ENCODE results near the gene TMEM72. TPM values are rescaled to one million over a fixed set of nuclear protein-coding genes. Genes with fewer than 3 reads are reported as not detected.

The TMEM72 gene
- total RNA-seq, 1 experiment from 2014 or later, result not detected

- Histone ChIP-seq H3K36me3 (ENCODE audit: control insufficient read depth, insufficient read depth, low read length) (no peaks in the 10 kb centered on the region), H3K4me3 (ENCODE audit: low read depth in 2 of 2, low read length in 2 of 2) (no peak overlapping the region; a peak in 1 of 4 replicates), H3K27me3 (ENCODE audit: control insufficient read depth, insufficient read depth, low read length) (no peaks in the 10 kb centered on the region), H3K4me1 (ENCODE audit: control insufficient read depth, insufficient read depth, low read length) (peaks cover 49% of the 10 kb centered on the region), H3K9me3 (ENCODE audit: control insufficient read depth, insufficient read depth, low read depth, low read length) (no peaks in the 10 kb centered on the region), H3K27ac (ENCODE audit: low read length) (no peak overlapping the region)
- intact Hi-C loops (cut with micrococcal nuclease; ENCODE audit: unreplicated experiment) (no loop called here), in situ Hi-C loops (cut with HindIII; ENCODE audit: low pct_unique_long_range_greater_than_20kb, low sequenced_read_pairs) (no loop called here)
- ATAC-seq, result no peak
- no TSS peak for BruUV-seq (replicated peaks)
- ChIA-PET CTCF (no interaction called here), POLR2A (no interaction called here)
- DNase-seq (ENCODE audit: low read depth, low spot score), result no peak
- TF ChIP-seq TCF7L2 (IDR thresholded peaks at IDR 0.05; ENCODE audit: low read depth, low read length) (no peak), CTCF (IDR thresholded peaks at IDR 0.05) (no peak), POLR2AphosphoS5 (IDR thresholded peaks at IDR 0.05; ENCODE audit: low read depth, low read length) (no peak), REST (IDR thresholded peaks at IDR 0.05; ENCODE audit: insufficient read depth in 1 of 2, low read depth in 2 of 2, low read length in 1 of 2) (no peak), SIN3A (IDR thresholded peaks at IDR 0.05; ENCODE audit: borderline replicate concordance, insufficient read depth, low read depth, low read length) (no peak)
These were observed 50.1 kb downstream of the TMEM72 start for GRCh38 chr10:44961230-44961571.

GRCh38 chr10:44961931-44962750, 51.0 kb downstream of the TMEM72 start:
- no peak for DNase-seq (ENCODE audit: low read depth, low spot score)
- no peaks in the 10 kb centered on the region for H3K9me3 ChIP-seq (ENCODE audit: control insufficient read depth, insufficient read depth, low read depth, low read length)
- H3K4me1 ChIP-seq (ENCODE audit: control insufficient read depth, insufficient read depth, low read length), result peaks cover 53% of the 10 kb centered on the region
- no peaks in the 10 kb centered on the region for H3K27me3 ChIP-seq (ENCODE audit: control insufficient read depth, insufficient read depth, low read length)
- in situ Hi-C loops (cut with HindIII; ENCODE audit: low pct_unique_long_range_greater_than_20kb, low sequenced_read_pairs) (no loop called here), intact Hi-C loops (cut with micrococcal nuclease; ENCODE audit: unreplicated experiment) (no loop called here)
- POLR2A ChIA-PET, result no interaction called here
- no peak overlapping the region; the same call in 1 of the 2 replicates for H3K27ac ChIP-seq (ENCODE audit: low read length)
- CTCF ChIA-PET, result interaction anchor here (0.7 to 1.3 kb wide), 2 partner anchors 14 to 847 kb away, joined by 6 to 10 read pairs; no protein-coding TSS in a partner anchor
- no peak overlapping the region for H3K4me3 ChIP-seq (ENCODE audit: low read depth in 2 of 2, low read length in 2 of 2)
- no TSS peak for BruUV-seq (replicated peaks)
- TF ChIP-seq TCF7L2 (IDR thresholded peaks at IDR 0.05; ENCODE audit: low read depth, low read length), result no peak
- TF ChIP-seq REST (IDR thresholded peaks at IDR 0.05; ENCODE audit: insufficient read depth in 1 of 2, low read depth in 2 of 2, low read length in 1 of 2), result no peak
- TF ChIP-seq POLR2AphosphoS5 (IDR thresholded peaks at IDR 0.05; ENCODE audit: low read depth, low read length), result no peak
- no peak for TF ChIP-seq SIN3A (IDR thresholded peaks at IDR 0.05; ENCODE audit: borderline replicate concordance, insufficient read depth, low read depth, low read length)
- no peak for TF ChIP-seq CTCF (IDR thresholded peaks at IDR 0.05)
- no peaks in the 10 kb centered on the region for H3K36me3 ChIP-seq (ENCODE audit: control insufficient read depth, insufficient read depth, low read length)
- ATAC-seq, result no peak
